ENCODE results near the gene ANKHD1.

- TF ChIP-seq SP1 (CRISPR knock-in tag; conservative IDR thresholded peaks at IDR 0.05) (no peak), HMGA2 (CRISPR knock-in tag; IDR thresholded peaks at IDR 0.05) (no peak), CTCF (IDR thresholded peaks at IDR 0.05) (no peak), IRF1 (CRISPR knock-in tag; IDR thresholded peaks at IDR 0.05) (no peak), ZNF121 (CRISPR knock-in tag; IDR thresholded peaks at IDR 0.05) (no peak), STAT6 (CRISPR knock-in tag; conservative IDR thresholded peaks at IDR 0.05; ENCODE audit: low read depth) (no peak), CREM (CRISPR knock-in tag; IDR thresholded peaks at IDR 0.05) (no peak), ZNF423 (CRISPR knock-in tag; IDR thresholded peaks at IDR 0.05) (no peak), RORB (CRISPR knock-in tag; IDR thresholded peaks at IDR 0.05) (no peak), MXD4 (CRISPR knock-in tag; IDR thresholded peaks at IDR 0.05; ENCODE audit: borderline replicate concordance) (no peak), FOXK1 (CRISPR knock-in tag; IDR thresholded peaks at IDR 0.05) (no peak), CBFB (CRISPR knock-in tag; IDR thresholded peaks at IDR 0.05; ENCODE audit: low read depth) (no peak), PRDM15 (CRISPR knock-in tag; IDR thresholded peaks at IDR 0.05) (no peak)
Observed at GRCh38 chr5:140570058-140570457, 168.4 kb downstream of the ANKHD1 start.
